GM20431 (cell line): Measurements from ENCODE around the gene ATF3.
"Not testable (repeated sequence)": the region's sequence is repeated elsewhere in the genome, so short reads cannot be mapped to it uniquely, and the experiment has no call there.

Experiments
- in situ Hi-C: fragments of 300-500 bp; cut with MseI, MboI; formaldehyde crosslinking; loops from one replicate; pipeline ENCODE4 v1.15.0; 2020; ENCODE audit warnings: low sequenced_read_pairs; ENCODE audit not compliant: unreplicated experiment

The ATF3 gene

GRCh38 chr1:212622906-212623305, 14.3 kb downstream of the ATF3 start:
- in situ Hi-C loops: no loop called here

- in situ Hi-C loops: no loop called here
These were observed 15.0 kb downstream of the ATF3 start for GRCh38 chr1:212623603-212624002.

- in situ Hi-C loops: no loop called here
These were observed 16.5 kb downstream of the ATF3 start for GRCh38 chr1:212624976-212625501.

- in situ Hi-C loops: no loop called here
These were observed 17.4 kb downstream of the ATF3 start for GRCh38 chr1:212625781-212626450.

- in situ Hi-C loops: no loop called here
These were observed 19.5 kb downstream of the ATF3 start for GRCh38 chr1:212628046-212628445.

- in situ Hi-C loops: no loop called here
These were observed 20.4 kb downstream of the ATF3 start for GRCh38 chr1:212628813-212629415.

GRCh38 chr1:212629450-212630157, 21.0 kb downstream of the ATF3 start:
- in situ Hi-C loops: no loop called here

- in situ Hi-C loops: no loop called here
These were observed 21.8 kb downstream of the ATF3 start for GRCh38 chr1:212630158-212630900.

- in situ Hi-C loops: no loop called here
These were observed 24.6 kb downstream of the ATF3 start for GRCh38 chr1:212633161-212633560.

GRCh38 chr1:212634252-212634651, 25.7 kb downstream of the ATF3 start:
- in situ Hi-C loops: no loop called here

- in situ Hi-C loops: no loop called here
These were observed 26.6 kb downstream of the ATF3 start for GRCh38 chr1:212635141-212635631.

GRCh38 chr1:212637902-212638301, 29.3 kb downstream of the ATF3 start:
- in situ Hi-C loops: no loop called here

GRCh38 chr1:212638492-212639151, 30.1 kb downstream of the ATF3 start:
- in situ Hi-C loops: no loop called here

- in situ Hi-C loops: not testable (repeated sequence)
These were observed 31.0 kb downstream of the ATF3 start for GRCh38 chr1:212639524-212639923.

GRCh38 chr1:212640223-212640878, 31.8 kb downstream of the ATF3 start:
- in situ Hi-C loops: no loop called here

GRCh38 chr1:212641956-212642355, 33.4 kb downstream of the ATF3 start:
- in situ Hi-C loops: no loop called here

- in situ Hi-C loops: no loop called here
These were observed 35.3 kb downstream of the ATF3 start for GRCh38 chr1:212643877-212644276.

GRCh38 chr1:212644866-212645545, 36.4 kb downstream of the ATF3 start:
- in situ Hi-C loops: no loop called here
